ENCODE data around the gene PIEZO1. TPM values are rescaled to one million over a fixed set of nuclear protein-coding genes. Genes with fewer than 3 reads are reported as not detected.

The PIEZO1 gene
- total and polyA plus RNA-seq, 9 of the 15 experiments (the other 6 are each of a cell fraction or from before 2014, with no cell fraction given) = 3.6 to 432 (median 131) TPM

- TF ChIP-seq HBP1 (CRISPR knock-in tag; IDR thresholded peaks at IDR 0.05) = no peak
- TF ChIP-seq BRCA1 (IDR thresholded peaks at IDR 0.05) = no peak
- no peak for TF ChIP-seq BRCA1 (CRISPR knock-in tag; IDR thresholded peaks at IDR 0.05)
- TF ChIP-seq NR1H2 (CRISPR knock-in tag; IDR thresholded peaks at IDR 0.05) = no peak
- TF ChIP-seq BMI1 (IDR thresholded peaks at IDR 0.05; ENCODE audit: low read length) = no peak
- no peak for TF ChIP-seq IRF9 (tag; IDR thresholded peaks at IDR 0.05)
- TF ChIP-seq ELK1 (CRISPR knock-in tag; IDR thresholded peaks at IDR 0.05) = 0 out of 2 replicates have a peak, but pooled peaks have one; percentile 46
- TF ChIP-seq POLR3G (IDR thresholded peaks at IDR 0.05; ENCODE audit: extremely low read depth, insufficient read length, insufficient replicate concordance) = no peak
- peak; percentile 71; the same call in 1 of the 2 replicates for TF ChIP-seq CXXC5 (CRISPR knock-in tag; IDR thresholded peaks at IDR 0.05)
- no peak for TF ChIP-seq ZNF347 (CRISPR knock-in tag; IDR thresholded peaks at IDR 0.05; ENCODE audit: low read depth)
- TF ChIP-seq CREB5 (CRISPR knock-in tag; IDR thresholded peaks at IDR 0.05) = no peak
- TF ChIP-seq FOSL1 (tag; conservative IDR thresholded peaks at IDR 0.05) = peak; percentile 9; the same call in 1 of the 2 replicates
- TF ChIP-seq USF1 (CRISPR knock-in tag; IDR thresholded peaks at IDR 0.05) = no peak
- no peak for TF ChIP-seq TCFL5 (CRISPR knock-in tag; conservative IDR thresholded peaks at IDR 0.05)
- no peak for TF ChIP-seq ZFP36 (IDR thresholded peaks at IDR 0.05; ENCODE audit: low read depth, low read length, partially characterized antibody)
- TF ChIP-seq NR4A1 (CRISPR knock-in tag; IDR thresholded peaks at IDR 0.05) = no peak
- TF ChIP-seq NR4A1 (tag; IDR thresholded peaks at IDR 0.05) = no peak
- peak in 1 of 2 experiments; percentile 75; a peak in 1 of 4 replicates for TF ChIP-seq SIN3A (IDR thresholded peaks at IDR 0.05; ENCODE audit: borderline replicate concordance in 2 of 2, control insufficient read depth in 1 of 2, low read depth in 2 of 2, low read length in 2 of 2)
- TF ChIP-seq RBBP5 (IDR thresholded peaks at IDR 0.05; ENCODE audit: borderline replicate concordance, insufficient read depth, low read length, poor library complexity, severe bottlenecking) = peak; percentile 16
- TF ChIP-seq KLF13 (tag; IDR thresholded peaks at IDR 0.05; ENCODE audit: borderline replicate concordance, low read depth) = no peak
Measured at GRCh38 chr16:88784856-88785105, 239 bp downstream of the PIEZO1 start (continued).
